ENCODE measurements around the gene RMDN2.

- TF ChIP-seq EZH2 (IDR thresholded peaks at IDR 0.05; ENCODE audit: borderline replicate concordance, low read depth, low read length, severe bottlenecking) (no peak), CTCF (IDR thresholded peaks at IDR 0.05; ENCODE audit: borderline replicate concordance, extremely low read depth, low read length, poor library complexity, severe bottlenecking) (no peak)
Measured at GRCh38 chr2:38016219-38016618, 91.1 kb downstream of the RMDN2 start.
